Neural cell (in vitro differentiated cells): Measurements from ENCODE around the gene FUBP3. TPM values are rescaled to one million over a fixed set of nuclear protein-coding genes. Genes with fewer than 3 reads are reported as not detected.

Source experiments
- H2AFZ ChIP-seq: fragments of 200-600, 300-800 bp; sonication (generic), shearing (Covaris generic); 2 replicates; pipeline ENCODE4 v1.6.0; 2014; ENCODE audit warnings: low read depth, mild to moderate bottlenecking, antibody characterized with exemption, low read length, moderate library complexity
- H3F3A ChIP-seq: fragments of 200-600 bp; shearing (Covaris generic); 2 replicates; pipeline ENCODE4 v1.6.1; 2016; ENCODE audit warnings: mild to moderate bottlenecking, moderate library complexity, mixed read lengths, antibody characterized with exemption, low read length; ENCODE audit not compliant: insufficient read depth, poor library complexity, severe bottlenecking
- H3K27ac ChIP-seq: fragments of 200-600, 300-800 bp; sonication (generic), shearing (Covaris generic); 2 replicates; pipeline ENCODE4 v1.5.1; 2014; ENCODE audit warnings: mild to moderate bottlenecking, low read length, moderate library complexity
- H3K27me3 ChIP-seq: fragments of 300-800, 200-600 bp; sonication (generic), shearing (Covaris generic); 2 replicates; pipeline ENCODE4 v1.6.0; 2014; ENCODE audit warnings: mild to moderate bottlenecking, low read depth, low read length, moderate library complexity; ENCODE audit not compliant: insufficient read depth
- H3K36me3 ChIP-seq: fragments of 300-800, 200-600 bp; sonication (generic), shearing (Covaris generic); 2 replicates; pipeline ENCODE4 v1.5.1; 2014; ENCODE audit warnings: mild to moderate bottlenecking, antibody characterized with exemption, low read length, moderate library complexity; ENCODE audit not compliant: insufficient read depth
- H3K4me2 ChIP-seq: fragments of 300-800, 200-600 bp; sonication (generic), shearing (Covaris generic); 2 replicates; pipeline ENCODE4 v1.6.0; 2014; ENCODE audit warnings: mild to moderate bottlenecking, low read length
- H3K4me3 ChIP-seq: fragments of 300-800, 200-600 bp; sonication (generic), shearing (Covaris generic); 2 replicates; pipeline ENCODE4 v1.5.1; 2014; ENCODE audit warnings: mild to moderate bottlenecking, low read length, moderate library complexity
- H3K79me2 ChIP-seq: fragments of 200-600 bp; shearing (Covaris generic); replicated peaks from 2 replicates; pipeline ENCODE4 v1.6.0; 2014; ENCODE audit warnings: mild to moderate bottlenecking, low read length, moderate library complexity; ENCODE audit not compliant: insufficient read depth
- H3K9ac ChIP-seq: fragments of 300-800, 200-600 bp; sonication (generic), shearing (Covaris generic); 2 replicates; pipeline ENCODE4 v1.6.1; 2016; ENCODE audit warnings: mild to moderate bottlenecking, low read length, mixed read lengths
- H3K9me2 ChIP-seq: fragments of 200-600 bp; shearing (Covaris generic); 2 replicates; pipeline ENCODE4 v1.6.1; 2016; ENCODE audit warnings: mild to moderate bottlenecking, low read length, mixed read lengths; ENCODE audit not compliant: insufficient read depth
- H3K9me3 ChIP-seq: fragments of 200-600, 300-800 bp; sonication (generic), shearing (Covaris generic); 2 replicates; pipeline ENCODE4 v1.6.1; 2016; ENCODE audit warnings: mild to moderate bottlenecking, mixed run types, low read length, moderate library complexity, mixed read lengths
- H4K20me1 ChIP-seq: fragments of 200-600 bp; shearing (Covaris generic); 2 replicates; pipeline ENCODE4 v1.6.1; 2016; ENCODE audit warnings: mild to moderate bottlenecking, mixed run types; ENCODE audit not compliant: insufficient read depth
- CTCF ChIP-seq: fragments of 450-650 bp; IDR thresholded peaks from 2 replicates; pipeline ENCODE4 v1.5.1; 2014; ENCODE audit warnings: antibody characterized with exemption, mild to moderate bottlenecking, moderate library complexity; ENCODE audit not compliant: poor library complexity, severe bottlenecking
- EP300 ChIP-seq: fragments of 450-650 bp; conservative IDR thresholded peaks from 2 replicates; pipeline ENCODE4 v1.6.1; 2014; ENCODE audit warnings: antibody characterized with exemption, mild to moderate bottlenecking, moderate library complexity; ENCODE audit not compliant: poor library complexity, severe bottlenecking
- EZH2 ChIP-seq: fragments of 200-600, 300-800 bp; shearing (Covaris generic), sonication (generic); IDR thresholded peaks from 2 replicates; pipeline ENCODE4 v1.6.1; 2014; ENCODE audit warnings: antibody characterized with exemption, low read length, borderline replicate concordance, mild to moderate bottlenecking; ENCODE audit not compliant: insufficient read depth, poor library complexity, severe bottlenecking
- MXI1 ChIP-seq: fragments of 450-650 bp; conservative IDR thresholded peaks from 2 replicates; pipeline ENCODE4 v1.6.1; 2014; ENCODE audit warnings: antibody characterized with exemption, mild to moderate bottlenecking; ENCODE audit not compliant: poor library complexity, severe bottlenecking
- POLR2AphosphoS5 ChIP-seq: IDR thresholded peaks from 2 replicates; pipeline ENCODE4 v1.6.1; 2012
- RAD21 ChIP-seq: fragments of 450-650 bp; conservative IDR thresholded peaks from 2 replicates; pipeline ENCODE4 v1.6.1; 2014; ENCODE audit warnings: antibody characterized with exemption, mild to moderate bottlenecking, moderate library complexity
- REST ChIP-seq: IDR thresholded peaks from 2 replicates; pipeline ENCODE4 v1.6.1; 2012; ENCODE audit warnings: borderline replicate concordance
- SMC3 ChIP-seq: fragments of 450-650 bp; conservative IDR thresholded peaks from 2 replicates; pipeline ENCODE4 v1.6.1; 2014; ENCODE audit warnings: antibody characterized with exemption, mild to moderate bottlenecking, moderate library complexity; ENCODE audit not compliant: poor library complexity
- TAF1 ChIP-seq: IDR thresholded peaks from 2 replicates; pipeline ENCODE4 v1.6.1; 2012; ENCODE audit warnings: low read depth
- polyA plus RNA-seq: library from polyadenylated mRNA; depleted of rRNA; stranded (reverse); fragments of >200 nt; gene quantifications from 2 replicates; pipeline ENCODE4 v1.2.3, GENCODE V29; 2014

The FUBP3 gene
- polyA plus RNA-seq, 1 donor from 2014 or later = 70.5 TPM

- Histone ChIP-seq H3K9ac (no peak overlapping the region), H3K79me2 (no peaks in the 10 kb centered on the region), H3K27ac (no peak overlapping the region), H3K4me3 (no peak overlapping the region), H3K27me3 (peaks cover 68% of the 10 kb centered on the region), H3K4me2 (no peak overlapping the region), H2AFZ (no peak overlapping the region), H3K9me3 (no peaks in the 10 kb centered on the region), H3K9me2 (no peaks in the 10 kb centered on the region), H3F3A (no peaks in the 10 kb centered on the region), H3K36me3 (no peaks in the 10 kb centered on the region), H4K20me1 (no peaks in the 10 kb centered on the region)
- TF ChIP-seq REST = no peak
- no peak for TF ChIP-seq SMC3
- TF ChIP-seq EZH2 = no peak
- TF ChIP-seq MXI1 = no peak
- TF ChIP-seq RAD21 = no peak
- TF ChIP-seq EP300 = no peak
- no peak for TF ChIP-seq CTCF
- no peak for TF ChIP-seq TAF1
- TF ChIP-seq POLR2AphosphoS5 = no peak
These were observed 87.2 kb downstream of the FUBP3 start for GRCh38 chr9:130666393-130667119.

GRCh38 chr9:130667120-130667435 lies 87.7 kb downstream of the FUBP3 start:
- Histone ChIP-seq H3K27ac (no peak overlapping the region), H2AFZ (no peak overlapping the region), H3K9ac (no peak overlapping the region), H3K27me3 (peaks cover 62% of the 10 kb centered on the region), H4K20me1 (no peaks in the 10 kb centered on the region), H3K9me2 (no peaks in the 10 kb centered on the region), H3K4me3 (no peak overlapping the region), H3F3A (no peaks in the 10 kb centered on the region), H3K4me2 (no peak overlapping the region), H3K9me3 (no peaks in the 10 kb centered on the region), H3K36me3 (no peaks in the 10 kb centered on the region), H3K79me2 (no peaks in the 10 kb centered on the region)
- TF ChIP-seq REST (no peak), SMC3 (no peak)
